Fibroblast of skin of scalp (primary cell): ENCODE results near the gene MXRA7. TPM values are rescaled to one million over a fixed set of nuclear protein-coding genes. Genes with fewer than 3 reads are reported as not detected.
"Not testable (repeated sequence)": the region's sequence is repeated elsewhere in the genome, so short reads cannot be mapped to it uniquely, and the experiment has no call there.

Experiments
- DNase-seq: peaks from one replicate; pipeline ENCODE4 v3.0.0-alpha.2; 2013
- polyA plus RNA-seq, 2 experiments: library from polyadenylated mRNA; unstranded; fragments of 120-200 nt; gene quantifications; one replicate each; pipeline ENCODE4 v1.2.1, GENCODE V29; 2013; ENCODE audit not compliant: insufficient read length in 2 of 2

The MXRA7 gene, protein sequence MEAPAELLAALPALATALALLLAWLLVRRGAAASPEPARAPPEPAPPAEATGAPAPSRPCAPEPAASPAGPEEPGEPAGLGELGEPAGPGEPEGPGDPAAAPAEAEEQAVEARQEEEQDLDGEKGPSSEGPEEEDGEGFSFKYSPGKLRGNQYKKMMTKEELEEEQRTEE
- 371 TPM for polyA plus RNA-seq (2013, experiment 1 of 2; ENCODE audit: insufficient read length)
- polyA plus RNA-seq (2013, experiment 2 of 2; ENCODE audit: insufficient read length), result 358 TPM

DNA sequence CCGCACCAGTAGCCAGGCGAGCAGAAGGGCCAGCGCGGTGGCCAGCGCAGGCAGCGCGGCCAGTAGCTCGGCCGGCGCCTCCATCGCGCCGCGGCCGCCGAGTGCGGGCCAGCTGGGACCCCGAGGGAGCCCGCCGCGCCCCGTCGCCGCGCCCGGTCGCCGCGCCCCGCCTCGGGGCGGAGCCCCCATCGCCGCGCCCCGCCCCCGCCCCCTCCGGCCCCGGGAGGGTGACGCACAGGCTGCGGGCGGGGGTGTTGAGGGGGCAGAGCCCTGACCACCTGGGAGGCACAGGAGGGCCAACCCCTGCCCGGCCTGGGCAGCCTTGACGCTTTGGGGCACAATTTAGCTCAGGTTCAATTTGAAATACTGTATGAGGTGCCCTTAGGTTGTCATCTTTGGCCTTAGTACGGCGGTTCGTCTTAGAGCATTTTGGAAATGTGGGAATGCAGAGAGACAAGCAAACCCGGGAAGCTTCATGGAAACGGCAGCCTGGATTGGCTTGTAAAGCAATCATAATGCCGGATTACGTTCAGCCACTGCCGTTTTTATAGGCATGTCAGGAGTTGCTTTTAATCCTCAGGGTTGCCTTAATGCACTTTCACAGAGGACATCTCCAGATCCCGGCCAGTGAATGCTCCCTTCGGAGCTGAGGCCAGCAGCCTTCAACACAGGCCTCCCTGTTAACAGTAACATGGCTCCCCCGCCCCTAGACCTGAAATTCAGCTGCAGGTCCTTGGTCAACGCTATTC is at the start of gene MXRA7:
MXRA7 (minus strand) TSS at position 103 of the 749 bp plus-strand sequence; CDS start at position 84, 19 bp downstream.
- DNase-seq, result peak; percentile 78

DNA sequence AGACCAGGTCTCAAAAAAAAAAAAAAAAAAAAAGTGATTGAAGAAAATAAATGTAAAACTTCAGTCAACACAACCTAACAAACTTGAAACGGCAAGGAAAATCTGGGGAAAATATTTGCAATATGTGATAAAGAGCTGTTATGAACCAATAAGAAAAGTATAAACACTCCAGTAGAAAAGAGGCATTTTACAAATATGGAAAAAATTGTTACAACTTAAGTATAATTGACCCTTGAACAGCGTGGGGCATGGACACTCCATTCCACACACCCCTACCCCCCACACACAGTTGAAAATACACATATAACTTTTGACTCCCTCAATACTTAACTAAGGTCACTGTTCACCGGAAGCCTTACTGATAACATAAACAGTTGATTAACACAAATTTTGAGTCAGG is 47.8 kb upstream of the MXRA7 start:
- no peak for DNase-seq

GRCh38 chr17:76757256-76757655 is 46.5 kb upstream of the MXRA7 start:
- no peak for DNase-seq

DNA sequence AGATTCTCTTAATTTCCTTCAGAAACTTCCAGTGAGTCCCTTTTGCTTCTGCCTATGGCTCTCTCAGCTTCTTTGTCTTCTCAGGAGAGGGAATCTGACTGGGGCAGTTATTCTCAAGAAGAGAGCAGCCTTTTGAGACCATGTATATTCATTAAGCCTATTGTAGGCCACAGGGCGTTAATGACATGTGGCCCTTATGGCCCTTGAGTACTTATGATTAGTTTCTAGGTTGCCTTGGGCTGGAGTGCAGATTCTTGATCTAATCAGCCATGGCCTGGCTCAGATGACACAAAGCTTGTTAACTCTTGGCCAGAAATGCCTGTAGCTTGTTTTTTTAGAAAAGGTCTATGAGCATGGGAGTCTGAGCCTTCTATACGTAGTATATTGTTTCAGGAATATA is 44.5 kb upstream of the MXRA7 start:
- DNase-seq, result no peak

DNA sequence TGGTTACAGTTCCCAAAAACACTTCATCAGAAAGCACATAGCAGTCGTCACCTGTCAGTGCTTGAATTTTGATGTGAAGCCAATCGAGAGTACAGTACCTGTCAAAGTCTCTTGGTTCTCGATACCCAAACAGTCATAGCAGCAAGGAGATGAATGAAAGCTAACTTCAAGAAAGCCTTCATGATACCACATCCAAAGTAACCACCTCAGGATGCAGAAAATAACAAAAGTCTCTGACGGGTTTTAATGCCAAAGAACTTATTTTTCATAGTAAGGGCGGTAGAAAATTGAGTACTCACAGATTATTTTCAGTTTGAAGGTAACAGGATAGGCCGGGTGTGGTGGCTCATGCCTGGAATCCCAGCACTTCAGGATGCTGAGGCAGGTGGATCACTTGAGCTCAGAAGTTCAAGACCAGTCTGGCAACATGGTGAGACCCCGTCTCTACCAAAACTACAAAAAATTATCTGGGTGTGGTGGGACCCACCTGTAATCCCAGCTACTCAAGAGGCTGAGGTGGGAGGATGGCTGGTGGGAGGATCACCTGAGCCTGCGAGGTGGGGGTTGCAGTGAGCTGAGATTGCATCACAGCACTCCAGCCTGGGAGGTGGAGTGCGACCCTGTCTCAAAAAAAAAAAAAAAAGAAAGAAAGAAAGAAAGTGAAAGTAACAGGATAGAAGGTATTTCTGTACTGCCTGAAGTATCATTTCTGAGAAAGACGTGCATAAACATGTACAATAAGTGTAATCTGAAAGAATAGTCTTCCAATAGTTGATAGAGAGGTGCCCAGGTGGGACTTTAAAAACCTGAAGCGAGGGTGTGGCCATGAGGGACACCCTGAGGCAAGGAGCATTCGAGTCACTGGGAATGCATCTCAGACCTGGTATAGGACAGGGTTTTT is 42.5 kb upstream of the MXRA7 start:
- no peak for DNase-seq

DNA sequence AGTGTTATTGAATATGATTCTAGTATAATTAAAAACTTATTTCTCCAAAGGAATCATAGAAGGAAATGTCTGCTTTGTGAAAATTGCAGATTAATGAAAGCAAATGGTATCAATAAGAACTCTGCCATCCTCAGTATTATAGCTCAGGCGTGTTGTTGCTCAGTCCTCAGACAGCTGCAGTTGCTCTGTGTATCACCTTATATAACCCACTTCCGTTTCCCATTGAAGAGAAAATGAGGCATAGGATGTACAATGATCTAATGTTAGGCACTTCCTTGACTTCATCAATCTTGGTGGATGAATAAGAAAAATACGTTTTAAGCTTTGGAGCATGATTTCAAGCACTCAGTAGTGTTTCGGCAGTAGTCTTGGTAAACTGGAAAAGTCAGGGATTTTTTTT is 41.2 kb upstream of the MXRA7 start:
- no peak for DNase-seq

- DNase-seq, result no peak
These were observed 40.7 kb upstream of the MXRA7 start for GRCh38 chr17:76751416-76751993.

- no peak for DNase-seq
These were observed 37.9 kb upstream of the MXRA7 start for GRCh38 chr17:76748657-76749056.

- no peak for DNase-seq
These were observed 37.1 kb upstream of the MXRA7 start for GRCh38 chr17:76747716-76748363.

DNA sequence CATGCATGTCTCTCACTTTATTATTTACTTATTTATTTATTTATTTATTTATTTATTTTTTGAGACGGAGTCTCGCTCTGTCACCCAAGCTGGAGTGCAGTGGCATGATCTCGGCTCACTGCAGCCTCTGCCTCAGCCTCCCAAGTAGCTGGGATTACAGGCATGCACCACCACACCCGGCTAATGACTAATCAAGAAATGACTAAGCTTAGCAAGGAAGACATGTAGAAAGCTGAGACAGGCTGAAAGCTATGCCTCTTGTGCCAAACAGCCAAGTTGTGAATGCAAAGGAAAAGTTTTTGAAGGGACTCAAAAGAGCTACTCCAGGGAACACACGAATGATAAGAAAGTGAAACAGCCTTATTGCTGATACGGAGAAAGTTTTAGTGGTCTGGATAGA is 35.0 kb upstream of the MXRA7 start:
- not testable (repeated sequence) for DNase-seq

DNA sequence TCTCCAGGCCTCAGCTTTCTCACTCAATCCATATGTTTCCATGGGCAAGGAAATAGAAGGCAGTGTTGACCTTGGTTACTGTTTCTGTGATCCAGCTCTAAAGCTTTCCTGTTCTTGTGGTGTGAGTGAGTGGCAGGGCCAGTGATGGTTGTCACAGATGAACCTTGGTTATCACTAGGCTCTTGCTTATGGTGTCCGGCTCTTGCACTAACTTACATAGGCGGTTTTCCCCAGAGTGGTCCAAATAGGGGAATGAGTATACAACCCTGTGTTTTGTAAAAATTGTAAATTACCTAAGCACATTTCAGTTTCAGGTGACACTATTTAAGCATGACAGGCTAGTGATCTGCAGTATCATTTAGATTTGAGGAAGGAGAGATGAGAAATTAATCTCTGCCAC is 34.0 kb upstream of the MXRA7 start:
- no peak for DNase-seq

DNA sequence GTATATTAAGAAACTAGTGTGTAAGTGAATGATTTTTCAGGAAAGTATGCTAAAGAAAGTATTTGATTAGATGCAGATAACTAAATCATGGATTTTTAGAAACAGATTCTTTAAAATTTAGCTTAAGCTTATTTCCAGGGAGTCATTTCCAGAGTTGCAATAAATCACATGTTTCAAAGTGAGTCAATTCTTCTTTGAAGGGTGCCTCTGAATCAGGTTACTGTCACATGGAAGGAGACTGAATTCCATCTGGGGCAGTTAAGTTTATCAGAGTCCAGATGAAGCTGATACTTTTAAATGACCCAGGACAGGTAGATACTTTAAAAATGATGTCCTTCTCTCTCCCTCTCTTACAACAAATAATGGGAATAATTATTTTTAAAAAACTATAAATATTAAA is 32.2 kb upstream of the MXRA7 start:
- no peak for DNase-seq

- DNase-seq, result peak; percentile 27
These were observed 29.8 kb upstream of the MXRA7 start for GRCh38 chr17:76740329-76741118.

DNA sequence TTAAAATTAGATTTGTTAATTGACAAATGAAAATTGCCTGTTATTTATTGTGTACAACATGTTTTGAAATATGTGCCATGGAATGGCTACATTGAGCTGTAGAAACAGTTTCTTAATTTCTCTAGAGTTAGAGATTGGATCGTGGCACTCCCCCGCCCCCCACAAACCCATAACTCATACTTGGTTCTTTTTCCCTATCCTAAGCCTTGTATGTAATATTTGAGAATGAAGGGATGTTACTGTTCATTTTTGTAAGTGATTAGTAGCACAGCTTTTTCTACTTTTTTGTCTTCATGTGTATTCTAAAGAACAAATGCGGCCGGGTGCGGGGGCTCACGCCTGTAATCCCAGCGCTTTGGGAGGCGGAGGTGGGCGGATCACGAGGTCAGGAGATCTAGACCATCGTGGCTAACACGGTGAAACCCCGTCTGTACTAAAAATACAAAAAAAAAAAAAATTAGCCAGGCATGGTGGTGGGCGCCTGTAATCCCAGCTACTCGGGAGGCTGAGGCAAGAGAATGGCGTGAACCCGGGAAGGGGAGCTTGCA is 28.9 kb upstream of the MXRA7 start:
- not testable (repeated sequence) for DNase-seq

- no peak for DNase-seq
These were observed 27.7 kb upstream of the MXRA7 start for GRCh38 chr17:76738468-76738850.

DNA sequence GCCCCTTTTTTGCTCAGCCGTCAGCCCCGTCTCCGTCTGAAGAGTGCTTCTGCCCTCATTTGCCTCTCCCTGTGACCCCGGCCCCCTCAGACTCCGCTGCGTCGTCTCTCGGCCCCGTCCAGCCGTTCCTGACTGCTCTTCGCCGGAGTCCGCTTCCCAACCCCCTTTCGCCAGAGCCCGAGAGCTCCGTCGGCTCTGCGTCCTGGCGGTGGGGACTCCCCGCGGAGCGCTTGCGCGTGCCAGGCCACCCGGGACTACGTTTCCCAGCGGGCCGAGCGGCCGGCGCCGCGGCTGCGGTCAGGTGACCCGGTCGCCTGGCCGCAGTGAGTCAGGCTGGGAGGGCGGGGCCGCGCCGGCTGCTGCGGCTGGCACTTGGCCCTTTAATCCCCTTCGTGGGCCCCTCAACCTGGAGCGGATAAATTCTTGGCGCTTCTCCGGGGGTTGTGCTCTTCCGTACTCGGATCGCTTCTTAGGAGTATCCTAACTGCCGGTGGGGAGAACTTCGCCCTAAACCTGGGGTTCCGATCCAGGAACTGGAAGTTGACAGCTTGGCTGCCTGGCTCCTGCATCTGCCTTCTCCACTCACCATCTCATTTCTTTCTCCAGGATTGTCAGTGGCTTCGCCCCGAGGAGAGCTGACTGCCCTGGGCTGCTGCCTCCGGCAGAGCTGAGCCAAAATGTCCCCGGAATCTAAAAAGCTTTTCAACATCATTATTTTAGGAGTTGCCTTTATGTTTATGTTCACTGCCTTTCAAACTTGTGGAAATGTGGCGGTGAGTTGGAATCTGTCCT is 27.1 kb upstream of the MXRA7 start, which contains the start of gene MFSD11:
MFSD11 (plus strand) TSS at position 444 of the 792 bp plus-strand sequence; CDS start at position 678, 234 bp downstream.
- peak; percentile 94 for DNase-seq

- DNase-seq, result peak; percentile 99
These were observed 26.4 kb upstream of the MXRA7 start, which contains the start of gene SRSF2 for GRCh38 chr17:76737082-76737675. TSS of gene SRSF2 (minus strand) at chr17:76737331. CDS start at chr17:76737160, 171 bp downstream.

DNA sequence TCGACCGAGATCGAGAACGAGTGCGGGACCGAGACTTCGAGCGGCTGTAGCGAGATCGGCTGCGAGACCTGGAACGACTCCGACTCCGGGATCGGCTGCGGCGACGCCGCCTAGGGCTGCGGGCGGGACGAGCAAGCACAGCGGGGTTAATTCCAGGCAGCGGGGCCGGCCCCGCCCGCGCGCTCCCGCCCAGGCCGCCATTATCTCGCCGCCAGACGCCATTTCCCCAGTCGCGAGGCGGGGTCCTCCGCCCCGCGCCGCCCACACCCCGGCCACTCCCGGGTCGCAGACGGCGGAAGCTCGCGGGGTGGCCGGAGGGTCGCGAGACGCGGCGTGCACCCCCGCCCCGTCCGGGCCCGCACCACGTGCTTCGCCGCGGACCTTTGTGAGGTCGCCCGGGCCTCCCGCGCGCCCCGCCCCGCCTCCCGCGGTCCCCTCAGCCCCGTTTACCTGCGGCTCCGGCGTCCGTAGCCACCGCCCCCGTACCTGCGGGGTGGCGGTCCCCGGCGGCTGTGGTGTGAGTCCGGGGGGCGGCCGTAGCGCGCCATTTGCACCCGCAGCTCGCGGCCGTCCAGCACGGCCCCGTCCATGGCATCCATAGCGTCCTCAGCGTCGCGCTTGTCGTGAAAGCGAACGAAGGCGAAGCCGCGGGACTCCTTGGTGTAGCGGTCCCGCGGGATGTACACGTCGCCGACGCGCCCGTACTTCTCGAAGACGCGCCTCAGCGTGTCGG is 25.8 kb upstream of the MXRA7 start:
- DNase-seq, result peak; percentile 66
